GM23338 (cell line): ENCODE data around the gene MEI4. TPM values are rescaled to one million over a fixed set of nuclear protein-coding genes. Genes with fewer than 3 reads are reported as not detected.
A peak's percentile ranks its signal among the peaks of the same experiment; 100 is the strongest.

Source experiments
- ATAC-seq: fragments of 200-7000 bp; cut with Tn5 transposase; 3 replicates; pipeline ENCODE4 v1.9.1; 2020
- DNase-seq: peaks from one replicate; pipeline ENCODE4 v3.0.0-alpha.2; 2015; ENCODE audit warnings: low spot score
- H2AFZ ChIP-seq: fragments of 200-600 bp; sonication (generic); 2 replicates; pipeline ENCODE4 v1.8.0; 2016; ENCODE audit warnings: antibody characterized with exemption, mild to moderate bottlenecking, moderate library complexity
- H3F3A ChIP-seq: fragments of 200-600 bp; sonication (generic); replicated peaks from 2 replicates; pipeline ENCODE4 v1.8.0; 2017; ENCODE audit warnings: antibody characterized with exemption, mixed run types, low read depth
- H3K27ac ChIP-seq: fragments of 200-600 bp; sonication (generic); 2 replicates; pipeline ENCODE4 v1.6.1; 2016; ENCODE audit warnings: low read depth
- H3K27me3 ChIP-seq: fragments of 200-600 bp; sonication (generic); 2 replicates; pipeline ENCODE4 v1.8.0; 2016; ENCODE audit warnings: mild to moderate bottlenecking, mixed run types, moderate library complexity; ENCODE audit not compliant: insufficient read depth
- H3K36me3 ChIP-seq: fragments of 200-600 bp; sonication (generic); 2 replicates; pipeline ENCODE4 v1.8.0; 2016; ENCODE audit warnings: mild to moderate bottlenecking; ENCODE audit not compliant: insufficient read depth
- H3K4me1 ChIP-seq: fragments of 200-600 bp; sonication (generic); 2 replicates; pipeline ENCODE4 v1.8.0; 2016; ENCODE audit warnings: mild to moderate bottlenecking, moderate library complexity; ENCODE audit not compliant: insufficient read depth
- H3K4me2 ChIP-seq: fragments of 200-600 bp; sonication (generic); 2 replicates; pipeline ENCODE4 v1.7.1; 2017; ENCODE audit warnings: mixed run types
- H3K4me3 ChIP-seq: fragments of 200-600 bp; sonication (generic); 2 replicates; pipeline ENCODE4 v1.6.1; 2016; ENCODE audit warnings: mixed run types
- H3K79me2 ChIP-seq: fragments of 200-600 bp; sonication (generic); replicated peaks from 2 replicates; pipeline ENCODE4 v1.8.0; 2017; ENCODE audit warnings: mild to moderate bottlenecking; ENCODE audit not compliant: insufficient read depth
- H3K9me2 ChIP-seq: fragments of 200-600 bp; sonication (generic); 2 replicates; pipeline ENCODE4 v1.8.0; 2017; ENCODE audit not compliant: insufficient read depth
- H4K20me1 ChIP-seq: fragments of 200-600 bp; sonication (generic); replicated peaks from 2 replicates; pipeline ENCODE4 v1.8.0; 2017; ENCODE audit warnings: mild to moderate bottlenecking; ENCODE audit not compliant: insufficient read depth
- H3K27ac Mint-ChIP-seq: 2 replicates; pipeline ENCODE4 v1.8.0; 2020; ENCODE audit warnings: inconsistent platforms, mild to moderate bottlenecking, moderate library complexity, mixed read lengths
- H3K27me3 Mint-ChIP-seq: 3 replicates; pipeline ENCODE4 v1.8.0; 2022; ENCODE audit warnings: low read depth, mild to moderate bottlenecking, moderate library complexity, mixed read lengths, inconsistent platforms; ENCODE audit not compliant: insufficient read depth, poor library complexity
- H3K36me3 Mint-ChIP-seq: 3 replicates; pipeline ENCODE4 v1.8.0; 2021; ENCODE audit warnings: low read depth, mild to moderate bottlenecking, inconsistent platforms, moderate library complexity, mixed read lengths
- H3K4me1 Mint-ChIP-seq: 3 replicates; pipeline ENCODE4 v1.8.0; 2020; ENCODE audit warnings: mild to moderate bottlenecking, inconsistent platforms, mixed read lengths
- H3K4me3 Mint-ChIP-seq: 3 replicates; pipeline ENCODE4 v1.8.0; 2021; ENCODE audit warnings: moderate library complexity, mild to moderate bottlenecking, inconsistent platforms, mixed read lengths
- H3K9me3 Mint-ChIP-seq: 3 replicates; pipeline ENCODE4 v1.8.0; 2020; ENCODE audit warnings: moderate library complexity, mild to moderate bottlenecking, inconsistent platforms, mixed read lengths
- CREB1 ChIP-seq: fragments of 250-450 bp; sonication (Bioruptor Pico); IDR thresholded peaks from 2 replicates; pipeline ENCODE4 v1.5.0; 2020; ENCODE audit warnings: low read depth, mild to moderate bottlenecking, moderate library complexity
- CTCF ChIP-seq, 2 experiments: fragments of 200-600 bp in 1 of 2; sonication (generic) in 1 of 2; conservative IDR thresholded peaks; 2 replicates each; pipeline versions ENCODE4 v1.5.1 to v1.6.1; 2016 to 2017; ENCODE audit warnings: antibody characterized with exemption in 2 of 2, low read depth in 2 of 2, mild to moderate bottlenecking in 2 of 2, moderate library complexity in 1 of 2
- EZH2phosphoT487 ChIP-seq: fragments of 200-600 bp; sonication (generic); IDR thresholded peaks from one replicate; pipeline ENCODE4 v1.8.1; 2018; ENCODE audit warnings: antibody characterized with exemption; ENCODE audit not compliant: unreplicated experiment
- NANOG ChIP-seq: IDR thresholded peaks from 2 replicates; pipeline ENCODE4 v1.6.1; 2016; ENCODE audit warnings: antibody characterized with exemption, borderline replicate concordance
- STAT1 ChIP-seq: IDR thresholded peaks from one replicate; pipeline ENCODE4 v1.6.1; 2016; ENCODE audit warnings: antibody characterized with exemption; ENCODE audit not compliant: unreplicated experiment
- ZNF462 ChIP-seq: fragments of 250-450 bp; sonication (Bioruptor Pico); IDR thresholded peaks from 2 replicates; pipeline ENCODE4 v1.5.0; 2020; ENCODE audit warnings: mild to moderate bottlenecking, moderate library complexity
- polyA plus RNA-seq: library from polyadenylated mRNA; unstranded; fragments of >200 nt; fragmentation: Nextera tagmentation; extraction: Ambion mirVana; gene quantifications from 2 replicates; pipeline ENCODE4 v1.2.1, GENCODE V29; 2016
- total RNA-seq: library from RNA; depleted of rRNA; stranded (reverse); fragments of >200 nt; shearing (Covaris generic); gene quantifications from 2 replicates; pipeline ENCODE4 v1.2.3, GENCODE V29; 2014

The MEI4 gene
- total and polyA plus RNA-seq, 2 experiments from 2014 or later: 0.23 to 0.63 TPM

- TF ChIP-seq ZNF462 (CRISPR knock-in tag) (no peak), CTCF (conservative IDR thresholded peaks at IDR 0.05; ENCODE audit: low read depth in 2 of 2) (peak; percentile 74 to 80), STAT1 (no peak), NANOG (no peak), EZH2phosphoT487 (no peak), CREB1 (CRISPR knock-in tag) (no peak)
- DNase-seq (peak; percentile 67), ATAC-seq (peak; percentile 90)
- Mint-ChIP-seq H3K4me3 (no peak overlapping the region), H3K4me1 (peaks cover 4% of the 10 kb centered on the region; the same call in 2 of the 3 replicates), H3K9me3 (peaks cover 3% of the 10 kb centered on the region; the same call in 2 of the 3 replicates), H3K27ac (no peak overlapping the region), H3K27me3 (no peaks in the 10 kb centered on the region), H3K36me3 (no peaks in the 10 kb centered on the region)
- H3K4me1 ChIP-seq: 0 out of 2 replicates have a peak, but pooled peaks cover 3% of the 10 kb centered on the region
- H3K4me3 ChIP-seq: no peak overlapping the region
- no peaks in the 10 kb centered on the region for H3K79me2 ChIP-seq
- no peaks in the 10 kb centered on the region for H3K36me3 ChIP-seq
- no peak overlapping the region for H2AFZ ChIP-seq
- no peaks in the 10 kb centered on the region for H3K27me3 ChIP-seq
- H3K4me2 ChIP-seq: no peak overlapping the region
- H3K27ac ChIP-seq: no peak overlapping the region
- H4K20me1 ChIP-seq: no peaks in the 10 kb centered on the region
- H3K9me2 ChIP-seq: no peaks in the 10 kb centered on the region
- no peaks in the 10 kb centered on the region for H3F3A ChIP-seq
Measured at GRCh38 chr6:77620278-77620882, 32.5 kb upstream of the MEI4 start.
